Prostate gland (tissue), 2 donors: Measurements from ENCODE around the gene DTL.

Experiments
- POLR2AphosphoS5 ChIP-seq: sonication (generic); formaldehyde crosslinking; IDR thresholded peaks from one replicate; pipeline ENCODE4 v1.6.1; 2017; ENCODE audit warnings: antibody characterized with exemption
- TF ChIP-seq, protein P1 (sequence below), 4 experiments: fragments of 200-600 bp in 2 of 4; fragments of 450-650 bp in 2 of 4; sonication (generic) in 2 of 4; IDR thresholded peaks; 1 replicate in 3 of 4; 2 replicates in 1 of 4; pipeline ENCODE4 v1.5.1; 2016 to 2019; ENCODE audit warnings: antibody characterized with exemption in 4 of 4, mild to moderate bottlenecking in 2 of 4, moderate library complexity in 2 of 4

GRCh38 chr1:211991695-211992094 is 43.9 kb upstream of the DTL start:
- TF ChIP-seq, protein P1, sequence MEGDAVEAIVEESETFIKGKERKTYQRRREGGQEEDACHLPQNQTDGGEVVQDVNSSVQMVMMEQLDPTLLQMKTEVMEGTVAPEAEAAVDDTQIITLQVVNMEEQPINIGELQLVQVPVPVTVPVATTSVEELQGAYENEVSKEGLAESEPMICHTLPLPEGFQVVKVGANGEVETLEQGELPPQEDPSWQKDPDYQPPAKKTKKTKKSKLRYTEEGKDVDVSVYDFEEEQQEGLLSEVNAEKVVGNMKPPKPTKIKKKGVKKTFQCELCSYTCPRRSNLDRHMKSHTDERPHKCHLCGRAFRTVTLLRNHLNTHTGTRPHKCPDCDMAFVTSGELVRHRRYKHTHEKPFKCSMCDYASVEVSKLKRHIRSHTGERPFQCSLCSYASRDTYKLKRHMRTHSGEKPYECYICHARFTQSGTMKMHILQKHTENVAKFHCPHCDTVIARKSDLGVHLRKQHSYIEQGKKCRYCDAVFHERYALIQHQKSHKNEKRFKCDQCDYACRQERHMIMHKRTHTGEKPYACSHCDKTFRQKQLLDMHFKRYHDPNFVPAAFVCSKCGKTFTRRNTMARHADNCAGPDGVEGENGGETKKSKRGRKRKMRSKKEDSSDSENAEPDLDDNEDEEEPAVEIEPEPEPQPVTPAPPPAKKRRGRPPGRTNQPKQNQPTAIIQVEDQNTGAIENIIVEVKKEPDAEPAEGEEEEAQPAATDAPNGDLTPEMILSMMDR (IDR thresholded peaks at IDR 0.05) = no peak
- no peak for TF ChIP-seq POLR2AphosphoS5
